ENCODE data around the gene PRPF19.

Gene PRPF19

GRCh38 chr11:60852117-60852981 is 54.0 kb downstream of the PRPF19 start:
- no peak for TF ChIP-seq CTCF (conservative IDR thresholded peaks at IDR 0.05)

GRCh38 chr11:60851327-60852104 is 54.9 kb downstream of the PRPF19 start:
- no peak overlapping the region for H3K27ac ChIP-seq
- no peak for TF ChIP-seq CTCF (conservative IDR thresholded peaks at IDR 0.05)

More at GRCh38 chr11:60852117-60852981, 54.0 kb downstream of the PRPF19 start:
- H3K27ac ChIP-seq: no peak overlapping the region

GRCh38 chr11:60849641-60850520 is 56.5 kb downstream of the PRPF19 start:
- no peak overlapping the region for H3K27ac ChIP-seq
- TF ChIP-seq CTCF (conservative IDR thresholded peaks at IDR 0.05): no peak

GRCh38 chr11:60848714-60849151 is 57.7 kb downstream of the PRPF19 start:
- no peak for TF ChIP-seq CTCF (conservative IDR thresholded peaks at IDR 0.05)
- no peak overlapping the region for H3K27ac ChIP-seq

GRCh38 chr11:60847896-60848295 is 58.5 kb downstream of the PRPF19 start:
- no peak overlapping the region for H3K27ac ChIP-seq
- no peak for TF ChIP-seq CTCF (conservative IDR thresholded peaks at IDR 0.05)

- TF ChIP-seq CTCF (conservative IDR thresholded peaks at IDR 0.05): no peak
Measured at GRCh38 chr11:60847281-60847680, 59.1 kb downstream of the PRPF19 start.

More at GRCh38 chr11:60847281-60847680, 59.1 kb downstream of the PRPF19 start:
- no peak overlapping the region for H3K27ac ChIP-seq

Measured in VCaP (cell line).